Activated CD4-positive, CD25-positive, alpha-beta regulatory T cell (primary cell): ENCODE measurements around the gene QSOX2.
A peak's percentile ranks its signal among the peaks of the same experiment; 100 is the strongest.
"Not testable (repeated sequence)": the region's sequence is repeated elsewhere in the genome, so short reads cannot be mapped to it uniquely, and the experiment has no call there.

ENCODE experiments used
- DNase-seq, 4 experiments: peaks; one replicate each; lab custom pipeline; 2025; lab: John Stamatoyannopoulos, UW

QSOX2 gene

GRCh38 chr9:136236471-136237410, 8.9 kb downstream of the QSOX2 start:
- not testable (repeated sequence) for DNase-seq

GRCh38 chr9:136235709-136236455, 9.7 kb downstream of the QSOX2 start:
- no peak for DNase-seq

GRCh38 chr9:136235171-136235570, 10.4 kb downstream of the QSOX2 start:
- no peak for DNase-seq

- peak in 1 of 4 experiments; percentile 14 for DNase-seq
Observed at GRCh38 chr9:136234597-136234996, 11.0 kb downstream of the QSOX2 start.

GRCh38 chr9:136233868-136234267, 11.7 kb downstream of the QSOX2 start:
- no peak for DNase-seq

- no peak for DNase-seq
Observed at GRCh38 chr9:136233411-136233810, 12.2 kb downstream of the QSOX2 start.

- DNase-seq: no peak
Observed at GRCh38 chr9:136232969-136233368, 12.6 kb downstream of the QSOX2 start.

- no peak for DNase-seq
Observed at GRCh38 chr9:136231478-136232297, 13.9 kb downstream of the QSOX2 start.

GRCh38 chr9:136230773-136231172, 14.8 kb downstream of the QSOX2 start:
- DNase-seq: no peak

- DNase-seq: no peak
Observed at GRCh38 chr9:136230365-136230764, 15.2 kb downstream of the QSOX2 start.

GRCh38 chr9:136229096-136230065, 16.2 kb downstream of the QSOX2 start:
- DNase-seq: no peak

GRCh38 chr9:136228107-136228875, 17.3 kb downstream of the QSOX2 start:
- DNase-seq: no peak

- DNase-seq: no peak
Observed at GRCh38 chr9:136226680-136227407, 18.8 kb downstream of the QSOX2 start.

- peak; percentile 31 to 52 (median 51) for DNase-seq
Observed at GRCh38 chr9:136225748-136226679, 19.6 kb downstream of the QSOX2 start.

- no peak for DNase-seq
Observed at GRCh38 chr9:136225366-136225747, 20.3 kb downstream of the QSOX2 start.

GRCh38 chr9:136223871-136224640, 21.6 kb downstream of the QSOX2 start:
- no peak for DNase-seq

- DNase-seq: no peak
Observed at GRCh38 chr9:136222906-136223285, 22.7 kb downstream of the QSOX2 start.
